ENCODE data around the gene KHDRBS2.

The KHDRBS2 gene
- 0 to 0.18 (median 0) reads per million in 9 experiments for total RNA-seq

GRCh38 chr6:62285612-62286469, at the start of gene KHDRBS2:
Gene KHDRBS2, minus strand, starts transcription at chr6:62286225.
- Mint-ChIP-seq H3K27ac (no peak within 1 kb of the TSS), H3K4me1 (ENCODE audit: low read depth in 2 of 2) (peaks cover 0 to 3% of the 10 kb centered on the region in 2 donors), H3K4me3 (peak within 1 kb of the TSS in 1 of 2 donors; percentile 29), H3K36me3 (ENCODE audit: insufficient read depth) (no peaks in the 10 kb centered on the region), H3K27me3 (no peaks in the 10 kb centered on the region), H3K9me3 (peaks cover 0 to 2% of the 10 kb centered on the region in 2 donors)
- peak in 2 of 3 experiments; percentile 13 for DNase-seq
- peak; percentile 73 for ATAC-seq (replicated peaks)

GRCh38 chr6:62328607-62329006, 42.6 kb upstream of the KHDRBS2 start:
- ATAC-seq (replicated peaks) (no peak), DNase-seq (no peak)
- Mint-ChIP-seq H3K4me1 (ENCODE audit: low read depth in 2 of 2) (no peaks in the 10 kb centered on the region), H3K9me3 (peaks cover 5 to 8% of the 10 kb centered on the region in 2 donors), H3K27ac (no peak overlapping the region), H3K36me3 (ENCODE audit: insufficient read depth) (no peaks in the 10 kb centered on the region), H3K27me3 (no peaks in the 10 kb centered on the region), H3K4me3 (no peak overlapping the region)

DNA sequence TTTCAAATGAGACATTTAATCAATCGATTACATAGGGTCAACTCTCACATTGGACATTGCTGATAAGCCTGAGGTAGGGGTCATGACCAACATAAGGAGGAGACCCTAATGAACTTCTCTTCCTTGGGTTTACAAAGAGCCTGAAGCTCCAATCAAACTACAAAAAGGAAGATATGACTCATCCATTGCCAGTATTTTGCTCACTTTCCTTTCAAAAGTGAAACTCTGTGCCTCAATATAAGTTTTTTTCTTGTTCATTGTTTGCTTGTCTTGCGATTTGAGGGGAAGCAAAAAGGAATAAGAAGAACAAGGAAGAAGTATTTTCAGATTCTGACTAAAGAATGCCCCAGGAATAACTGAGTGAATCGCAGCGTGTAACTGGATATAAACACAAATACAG, 38.8 kb upstream of the KHDRBS2 start:
- H3K4me1 Mint-ChIP-seq (ENCODE audit: low read depth in 2 of 2): no peaks in the 10 kb centered on the region
- H3K4me3 Mint-ChIP-seq: no peak overlapping the region
- no peak for DNase-seq
- no peak for ATAC-seq (replicated peaks)
- no peaks in the 10 kb centered on the region for H3K27me3 Mint-ChIP-seq
- H3K36me3 Mint-ChIP-seq (ENCODE audit: insufficient read depth): no peaks in the 10 kb centered on the region
- H3K9me3 Mint-ChIP-seq: peaks cover 12 to 15% of the 10 kb centered on the region in 2 donors
- no peak overlapping the region for H3K27ac Mint-ChIP-seq

GRCh38 chr6:62323818-62324431, 37.9 kb upstream of the KHDRBS2 start:
- Mint-ChIP-seq H3K27me3 (no peaks in the 10 kb centered on the region), H3K4me3 (no peak overlapping the region), H3K9me3 (peaks cover 12 to 15% of the 10 kb centered on the region in 2 donors), H3K4me1 (ENCODE audit: low read depth in 2 of 2) (no peaks in the 10 kb centered on the region), H3K27ac (no peak overlapping the region), H3K36me3 (ENCODE audit: insufficient read depth) (no peaks in the 10 kb centered on the region)
- ATAC-seq (replicated peaks) (no peak), DNase-seq (no peak)

DNA sequence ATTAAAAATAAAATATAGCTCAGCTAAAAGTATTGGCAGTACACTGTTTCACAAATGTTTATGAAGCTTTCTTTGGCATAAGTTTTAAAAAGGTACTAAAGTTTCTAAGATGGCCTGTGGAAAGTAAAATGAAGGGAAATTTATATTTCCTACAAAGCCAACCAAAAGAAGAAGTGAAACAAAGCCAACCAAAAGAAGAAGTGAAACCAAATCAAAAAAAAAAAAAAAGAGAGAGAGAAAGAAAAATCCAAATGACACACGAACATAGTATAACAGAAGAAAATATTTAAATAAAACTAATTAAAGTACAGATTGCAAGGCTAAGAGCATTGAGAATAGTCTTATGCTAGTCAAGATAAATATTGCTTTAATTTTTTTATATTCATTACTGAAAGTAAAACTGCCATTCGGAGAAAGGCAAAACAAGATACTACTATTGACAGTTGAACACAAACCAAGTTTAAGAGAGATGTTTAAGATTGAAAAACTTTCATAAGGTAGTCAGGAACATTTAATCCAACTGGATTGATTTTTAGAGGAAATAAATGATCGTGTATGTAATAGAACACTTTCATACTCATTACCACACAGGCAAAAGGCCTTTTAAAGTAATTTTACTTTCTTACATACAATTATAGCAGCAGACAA, 12.8 kb upstream of the KHDRBS2 start:
- Mint-ChIP-seq H3K4me3 (no peak overlapping the region), H3K36me3 (ENCODE audit: insufficient read depth) (no peaks in the 10 kb centered on the region), H3K9me3 (peaks cover 7 to 27% of the 10 kb centered on the region in 2 donors), H3K27me3 (no peaks in the 10 kb centered on the region), H3K4me1 (ENCODE audit: low read depth in 2 of 2) (no peaks in the 10 kb centered on the region), H3K27ac (no peak overlapping the region)
- ATAC-seq (replicated peaks) (no peak), DNase-seq (no peak)

DNA sequence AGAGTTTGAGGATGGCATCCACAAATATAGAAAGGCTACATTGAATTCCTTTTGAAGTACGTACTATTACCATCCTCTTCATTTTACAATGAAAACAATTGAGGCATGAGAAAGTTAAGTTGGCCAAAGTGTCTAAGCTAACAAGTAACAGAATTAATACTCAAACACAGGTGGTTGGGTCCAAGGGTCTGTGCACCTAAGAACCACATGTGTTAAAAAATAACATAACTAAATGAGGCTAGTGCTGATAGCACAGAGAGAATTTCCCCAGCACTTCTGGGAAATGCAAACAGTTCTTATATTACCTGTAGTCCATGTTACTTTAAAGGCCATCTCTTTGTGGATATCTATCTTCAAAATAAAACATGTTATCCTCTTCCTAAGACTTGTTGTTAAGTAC, 10.5 kb upstream of the KHDRBS2 start:
- no peaks in the 10 kb centered on the region for H3K27me3 Mint-ChIP-seq
- no peak overlapping the region for H3K27ac Mint-ChIP-seq
- no peak for ATAC-seq (replicated peaks)
- H3K4me3 Mint-ChIP-seq: no peak overlapping the region
- H3K9me3 Mint-ChIP-seq: peaks cover 7 to 27% of the 10 kb centered on the region in 2 donors
- DNase-seq: no peak
- H3K4me1 Mint-ChIP-seq (ENCODE audit: low read depth in 2 of 2): no peaks in the 10 kb centered on the region
- H3K36me3 Mint-ChIP-seq (ENCODE audit: insufficient read depth): no peaks in the 10 kb centered on the region

- no peaks in the 10 kb centered on the region for H3K27me3 Mint-ChIP-seq
- DNase-seq: no peak
- peaks cover 0 to 2% of the 10 kb centered on the region in 2 donors for H3K9me3 Mint-ChIP-seq
- ATAC-seq (replicated peaks): no peak
- no peak overlapping the region for H3K4me3 Mint-ChIP-seq
- H3K36me3 Mint-ChIP-seq (ENCODE audit: insufficient read depth): no peaks in the 10 kb centered on the region
- peaks cover 0 to 3% of the 10 kb centered on the region in 2 donors for H3K4me1 Mint-ChIP-seq (ENCODE audit: low read depth in 2 of 2)
- no peak overlapping the region for H3K27ac Mint-ChIP-seq
Observed at GRCh38 chr6:62288974-62289373, 2.9 kb upstream of the KHDRBS2 start.

DNA sequence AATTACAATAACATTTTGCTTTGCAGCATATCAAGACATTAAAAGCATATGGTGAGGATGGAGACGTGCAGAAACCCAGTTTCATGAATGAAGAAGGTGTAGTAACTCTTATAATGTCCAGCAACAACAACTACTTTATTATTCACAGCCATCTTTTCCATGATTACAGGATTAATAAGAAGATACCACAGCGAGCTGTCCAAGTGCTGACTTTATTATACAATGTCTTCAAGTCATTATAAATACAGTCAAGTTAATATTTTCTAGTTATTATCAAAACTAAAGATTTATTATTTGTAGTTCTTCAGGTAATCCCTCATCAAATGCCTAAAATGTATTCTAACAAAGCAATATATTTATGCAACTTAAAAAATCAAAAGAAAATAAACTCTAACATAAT, 2.5 kb upstream of the KHDRBS2 start:
- ATAC-seq (replicated peaks) (no peak), DNase-seq (no peak)
- Mint-ChIP-seq H3K27ac (no peak overlapping the region), H3K4me1 (ENCODE audit: low read depth in 2 of 2) (peaks cover 0 to 3% of the 10 kb centered on the region in 2 donors), H3K36me3 (ENCODE audit: insufficient read depth) (no peaks in the 10 kb centered on the region), H3K4me3 (no peak overlapping the region), H3K27me3 (no peaks in the 10 kb centered on the region), H3K9me3 (peaks cover 0 to 2% of the 10 kb centered on the region in 2 donors)

GRCh38 chr6:62286470-62286843, 432 bp upstream of the KHDRBS2 start:
- ATAC-seq (replicated peaks): no peak
- Mint-ChIP-seq H3K27me3 (no peaks in the 10 kb centered on the region), H3K36me3 (ENCODE audit: insufficient read depth) (no peaks in the 10 kb centered on the region), H3K4me1 (ENCODE audit: low read depth in 2 of 2) (peaks cover 0 to 3% of the 10 kb centered on the region in 2 donors), H3K9me3 (peaks cover 0 to 2% of the 10 kb centered on the region in 2 donors), H3K4me3 (peak overlapping the region in 1 of 2 donors; percentile 29), H3K27ac (no peak overlapping the region)
- no peak for DNase-seq

DNA sequence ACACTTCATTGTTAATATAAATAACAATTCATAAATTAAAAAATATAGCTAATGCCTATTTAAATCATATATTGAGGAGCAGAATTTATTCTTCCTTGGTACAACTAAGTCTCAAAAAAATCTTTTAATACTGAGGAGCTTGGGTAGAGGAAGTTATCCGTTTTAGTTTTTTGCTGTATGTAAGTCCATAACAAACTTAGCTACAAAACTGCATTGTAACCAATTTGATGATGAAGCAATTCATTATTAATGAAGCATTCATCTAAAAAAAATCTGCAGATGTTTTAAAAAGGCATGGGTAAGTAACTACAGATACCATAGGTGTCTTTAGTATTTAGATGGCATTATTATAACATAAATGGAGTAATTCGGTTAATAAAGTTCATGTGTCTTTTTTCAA, 1.3 kb downstream of the KHDRBS2 start:
- H3K27ac Mint-ChIP-seq: no peak overlapping the region
- ATAC-seq (replicated peaks) (no peak), DNase-seq (no peak)
- H3K36me3 Mint-ChIP-seq (ENCODE audit: insufficient read depth): no peaks in the 10 kb centered on the region
- H3K9me3 Mint-ChIP-seq: peaks cover 0 to 2% of the 10 kb centered on the region in 2 donors
- peaks cover 0 to 3% of the 10 kb centered on the region in 2 donors for H3K4me1 Mint-ChIP-seq (ENCODE audit: low read depth in 2 of 2)
- no peak overlapping the region for H3K4me3 Mint-ChIP-seq
- H3K27me3 Mint-ChIP-seq: no peaks in the 10 kb centered on the region

GRCh38 chr6:62283796-62284411, 2.1 kb downstream of the KHDRBS2 start:
- peaks cover 0 to 2% of the 10 kb centered on the region in 2 donors for H3K9me3 Mint-ChIP-seq
- H3K4me1 Mint-ChIP-seq (ENCODE audit: low read depth in 2 of 2): peaks cover 0 to 3% of the 10 kb centered on the region in 2 donors
- ATAC-seq (replicated peaks): no peak
- no peak for DNase-seq
- H3K36me3 Mint-ChIP-seq (ENCODE audit: insufficient read depth): no peaks in the 10 kb centered on the region
- no peak overlapping the region for H3K27ac Mint-ChIP-seq
- H3K27me3 Mint-ChIP-seq: no peaks in the 10 kb centered on the region
- no peak overlapping the region for H3K4me3 Mint-ChIP-seq

GRCh38 chr6:62283365-62283764, 2.7 kb downstream of the KHDRBS2 start:
- Mint-ChIP-seq H3K36me3 (ENCODE audit: insufficient read depth) (no peaks in the 10 kb centered on the region), H3K27me3 (no peaks in the 10 kb centered on the region), H3K4me1 (ENCODE audit: low read depth in 2 of 2) (peaks cover 0 to 3% of the 10 kb centered on the region in 2 donors), H3K9me3 (peaks cover 0 to 2% of the 10 kb centered on the region in 2 donors), H3K27ac (no peak overlapping the region), H3K4me3 (no peak overlapping the region)
- DNase-seq (no peak), ATAC-seq (replicated peaks) (no peak)

GRCh38 chr6:62280099-62280498, 5.9 kb downstream of the KHDRBS2 start:
- no peak for DNase-seq
- Mint-ChIP-seq H3K36me3 (ENCODE audit: insufficient read depth) (no peaks in the 10 kb centered on the region), H3K27me3 (no peaks in the 10 kb centered on the region), H3K4me3 (no peak overlapping the region), H3K9me3 (no peaks in the 10 kb centered on the region), H3K27ac (no peak overlapping the region), H3K4me1 (ENCODE audit: low read depth in 2 of 2) (no peaks in the 10 kb centered on the region)
- ATAC-seq (replicated peaks): no peak
